ENCODE results near the gene HSPA12B.

Gene HSPA12B

DNA sequence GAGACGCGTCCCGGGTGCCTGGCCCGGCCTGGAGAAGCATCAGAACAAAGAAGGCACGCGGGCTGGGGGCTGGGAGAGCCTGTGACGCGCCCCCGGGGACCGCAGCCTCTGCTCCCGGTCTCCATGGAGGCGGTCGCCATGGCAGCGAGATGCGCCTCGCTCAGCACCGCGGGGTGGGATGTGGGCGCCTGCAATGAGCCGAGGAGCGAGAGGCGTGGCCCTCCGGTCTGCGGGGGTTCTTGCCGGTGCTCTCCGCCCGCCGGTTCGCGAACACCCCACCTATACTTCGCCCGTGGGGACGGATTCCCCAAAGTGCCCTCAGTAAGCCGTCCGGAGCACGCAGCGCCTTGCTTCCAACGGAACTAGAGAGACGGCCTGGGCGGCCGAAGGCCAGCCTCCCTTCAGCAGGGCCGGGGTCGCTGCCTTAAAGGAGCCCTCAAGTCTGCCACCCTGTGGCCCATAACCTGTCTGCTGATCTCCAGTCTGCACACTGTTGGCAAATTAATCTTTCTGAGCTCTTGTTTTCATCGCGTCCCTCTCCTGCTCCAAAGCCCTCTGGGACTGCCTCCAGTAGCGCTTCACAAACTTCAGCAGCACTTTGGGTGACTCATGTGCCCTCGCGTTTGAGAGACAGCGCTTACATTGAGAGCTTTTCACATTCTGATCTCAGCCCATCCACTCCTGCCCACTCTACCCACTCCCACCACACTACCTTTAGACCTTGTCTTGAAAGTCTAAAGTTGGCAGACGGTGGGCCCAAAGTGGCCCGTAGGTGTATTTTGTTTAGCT, 36.1 kb downstream of the HSPA12B start:
- peaks cover 13% of the 10 kb centered on the region for H3K4me1 ChIP-seq (ENCODE audit: control insufficient read depth, insufficient read depth, low read length, poor library complexity, severe bottlenecking)
- H3K36me3 ChIP-seq (ENCODE audit: control insufficient read depth, insufficient read depth, low read length), result no peaks in the 10 kb centered on the region
- H3K27ac ChIP-seq (ENCODE audit: low read depth, low read length, severe bottlenecking), result peak overlapping the region; percentile 97
- H3K4me3 ChIP-seq (ENCODE audit: extremely low read depth, insufficient read depth, low read length, poor library complexity, severe bottlenecking), result peak overlapping the region; percentile 70
- no peaks in the 10 kb centered on the region for H3K9me3 ChIP-seq (ENCODE audit: control insufficient read depth, low read length)
- 1% methylated on average over 46 to 48 of the region's 51 CpGs for WGBS, 2 experiments (ENCODE audit: insufficient coverage in 2 of 2)

DNA sequence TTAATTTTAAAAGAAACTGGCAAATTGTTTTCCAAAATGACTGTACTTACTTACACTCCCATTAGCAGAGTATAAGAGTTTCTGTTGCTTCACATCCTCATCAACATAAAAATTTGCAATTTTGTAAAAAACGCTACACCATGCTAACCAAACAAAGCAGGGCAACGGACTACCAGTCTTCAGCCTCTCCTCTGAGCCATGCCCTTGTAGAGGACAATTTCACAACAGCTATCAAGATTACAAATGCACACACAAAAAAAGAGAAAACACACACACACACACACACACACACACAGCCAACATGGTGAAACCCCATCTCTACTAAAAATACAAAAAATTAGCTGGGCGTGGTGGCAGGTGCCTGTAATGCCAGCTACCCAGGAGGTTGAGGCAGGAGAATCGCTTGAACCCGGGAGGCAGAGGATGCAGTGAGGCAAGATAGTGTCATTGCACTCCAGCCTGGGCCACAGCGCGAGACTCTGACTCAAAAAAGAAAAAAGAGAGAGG, 39.1 kb downstream of the HSPA12B start:
- WGBS, 2 experiments (ENCODE audit: insufficient coverage in 2 of 2), result 84 to 86% methylated on average over 4 to 5 of the region's 7 CpGs
- Histone ChIP-seq H3K4me1 (ENCODE audit: control insufficient read depth, insufficient read depth, low read length, poor library complexity, severe bottlenecking) (peaks cover 8% of the 10 kb centered on the region), H3K36me3 (ENCODE audit: control insufficient read depth, insufficient read depth, low read length) (no peaks in the 10 kb centered on the region), H3K9me3 (ENCODE audit: control insufficient read depth, low read length) (no peaks in the 10 kb centered on the region), H3K4me3 (ENCODE audit: extremely low read depth, insufficient read depth, low read length, poor library complexity, severe bottlenecking) (no peak overlapping the region), H3K27ac (ENCODE audit: low read depth, low read length, severe bottlenecking) (no peak overlapping the region)

DNA sequence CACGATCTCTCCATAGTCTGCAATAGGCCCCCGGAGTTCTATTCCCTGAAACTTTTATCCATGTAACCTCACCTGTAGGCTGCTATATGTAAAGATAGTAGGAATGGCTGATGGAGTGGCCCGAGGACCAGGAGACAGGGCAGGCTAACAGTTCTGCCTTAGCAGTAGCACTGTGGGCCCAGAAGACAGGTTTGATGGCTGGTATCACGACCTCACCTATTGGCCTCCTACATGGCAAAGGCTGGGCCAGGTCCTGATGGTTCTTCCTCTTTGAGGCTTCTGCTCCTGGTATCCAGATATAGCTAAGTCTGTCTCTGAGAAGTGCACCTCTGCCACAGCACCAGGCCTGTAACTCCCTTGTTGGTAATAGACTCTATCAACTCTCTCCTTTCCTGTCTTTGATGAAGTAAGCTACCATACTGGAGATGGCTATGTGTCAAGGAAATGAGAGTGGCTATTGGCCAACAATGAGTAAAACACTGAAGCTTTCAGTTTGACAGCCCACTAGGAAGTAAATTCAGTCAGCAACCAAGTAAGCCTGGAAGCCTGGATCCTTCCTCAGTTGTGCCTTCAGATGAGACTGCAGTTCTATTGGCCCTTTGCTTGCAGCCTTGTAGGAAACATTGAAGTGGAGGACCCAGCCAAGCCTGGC, 43.1 kb downstream of the HSPA12B start:
- peaks cover 4% of the 10 kb centered on the region for H3K4me1 ChIP-seq (ENCODE audit: control insufficient read depth, insufficient read depth, low read length, poor library complexity, severe bottlenecking)
- no peak overlapping the region for H3K4me3 ChIP-seq (ENCODE audit: extremely low read depth, insufficient read depth, low read length, poor library complexity, severe bottlenecking)

DNA sequence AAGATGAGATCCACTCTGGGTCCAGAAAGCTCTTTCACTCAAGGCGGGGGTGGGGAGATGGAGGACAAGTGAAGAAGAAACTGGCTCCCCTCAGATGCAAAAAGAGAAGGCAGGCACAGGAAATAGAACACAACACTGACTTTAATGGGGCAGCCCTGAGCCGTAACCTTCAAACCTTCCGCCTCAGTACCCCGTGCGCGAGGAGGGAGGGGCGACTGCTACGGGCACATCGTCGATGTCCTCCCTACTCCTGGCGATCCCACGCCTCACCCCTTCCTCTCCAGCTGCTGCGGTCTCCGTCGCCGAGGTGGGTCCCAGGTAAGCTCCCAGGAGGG, 44.9 kb downstream of the HSPA12B start:
- 27 to 35% methylated on average over 8 to 14 of the region's 16 CpGs for WGBS, 2 experiments (ENCODE audit: insufficient coverage in 2 of 2)
- H3K4me3 ChIP-seq (ENCODE audit: extremely low read depth, insufficient read depth, low read length, poor library complexity, severe bottlenecking), result peak overlapping the region; percentile 30
- H3K4me1 ChIP-seq (ENCODE audit: control insufficient read depth, insufficient read depth, low read length, poor library complexity, severe bottlenecking), result peaks cover 4% of the 10 kb centered on the region
- no peaks in the 10 kb centered on the region for H3K9me3 ChIP-seq (ENCODE audit: control insufficient read depth, low read length)
- peaks cover under 1% of the 10 kb centered on the region for H3K36me3 ChIP-seq (ENCODE audit: control insufficient read depth, insufficient read depth, low read length)
- H3K27ac ChIP-seq (ENCODE audit: low read depth, low read length, severe bottlenecking), result no peak overlapping the region

More for the DNA sequence above, 43.1 kb downstream of the HSPA12B start:
- WGBS, 2 experiments (ENCODE audit: insufficient coverage in 2 of 2), result 70 to 71% methylated on average over 1 to 2 of the region's 4 CpGs
- H3K36me3 ChIP-seq (ENCODE audit: control insufficient read depth, insufficient read depth, low read length), result no peaks in the 10 kb centered on the region
- H3K9me3 ChIP-seq (ENCODE audit: control insufficient read depth, low read length), result no peaks in the 10 kb centered on the region
- H3K27ac ChIP-seq (ENCODE audit: low read depth, low read length, severe bottlenecking), result no peak overlapping the region

DNA sequence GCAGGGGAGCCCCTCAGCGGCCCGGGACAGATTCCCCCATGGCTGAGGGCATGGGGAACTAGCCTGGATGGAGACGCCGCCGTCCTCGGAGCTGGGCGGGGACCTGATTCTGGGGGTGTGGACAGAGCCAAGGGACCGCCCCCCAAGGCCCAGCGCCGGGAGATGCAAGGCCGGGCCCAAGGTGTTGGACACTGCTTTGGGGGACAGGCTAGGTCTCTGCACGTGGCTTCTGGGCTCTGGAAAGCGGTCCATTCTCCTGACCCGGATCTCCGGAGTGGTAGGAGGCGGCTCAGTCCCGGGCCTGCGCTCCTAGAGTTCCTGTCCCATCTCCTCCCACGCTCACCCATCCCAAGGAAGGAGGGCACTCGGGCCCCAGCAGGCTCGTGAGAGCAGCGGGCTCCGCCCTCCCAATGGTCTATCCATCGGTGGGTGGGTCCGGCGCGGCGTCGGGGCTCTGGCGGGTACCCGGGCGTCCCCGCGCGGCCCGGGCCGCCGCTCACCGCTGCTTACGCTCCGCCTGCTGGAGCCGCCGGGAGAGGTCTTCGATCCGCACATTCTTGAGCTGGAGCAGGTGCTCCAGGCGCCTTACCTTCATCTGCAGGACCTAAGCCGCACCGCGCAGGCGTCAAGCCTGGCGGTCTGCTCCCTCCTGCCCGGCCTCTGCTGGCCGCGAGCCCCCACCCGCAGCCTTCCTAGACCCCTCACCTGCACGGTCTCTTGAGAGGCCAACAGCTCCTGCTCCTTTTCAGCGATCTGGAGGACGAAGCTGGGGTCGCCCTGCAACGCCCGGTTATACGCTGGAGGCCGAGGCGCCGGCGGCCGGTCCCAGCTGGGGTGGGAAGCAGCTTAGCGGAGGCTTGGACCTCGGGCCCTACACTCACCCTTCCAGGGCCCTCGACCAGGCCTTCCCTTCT, 45.5 kb downstream of the HSPA12B start:
- 2 to 3% methylated on average over 57 to 65 of the region's 70 CpGs for WGBS, 2 experiments (ENCODE audit: insufficient coverage in 2 of 2)
- Histone ChIP-seq H3K36me3 (ENCODE audit: control insufficient read depth, insufficient read depth, low read length) (peaks cover 5% of the 10 kb centered on the region), H3K4me1 (ENCODE audit: control insufficient read depth, insufficient read depth, low read length, poor library complexity, severe bottlenecking) (peaks cover 4% of the 10 kb centered on the region), H3K4me3 (ENCODE audit: extremely low read depth, insufficient read depth, low read length, poor library complexity, severe bottlenecking) (peak overlapping the region; percentile 30), H3K27ac (ENCODE audit: low read depth, low read length, severe bottlenecking) (no peak overlapping the region), H3K9me3 (ENCODE audit: control insufficient read depth, low read length) (no peaks in the 10 kb centered on the region)

DNA sequence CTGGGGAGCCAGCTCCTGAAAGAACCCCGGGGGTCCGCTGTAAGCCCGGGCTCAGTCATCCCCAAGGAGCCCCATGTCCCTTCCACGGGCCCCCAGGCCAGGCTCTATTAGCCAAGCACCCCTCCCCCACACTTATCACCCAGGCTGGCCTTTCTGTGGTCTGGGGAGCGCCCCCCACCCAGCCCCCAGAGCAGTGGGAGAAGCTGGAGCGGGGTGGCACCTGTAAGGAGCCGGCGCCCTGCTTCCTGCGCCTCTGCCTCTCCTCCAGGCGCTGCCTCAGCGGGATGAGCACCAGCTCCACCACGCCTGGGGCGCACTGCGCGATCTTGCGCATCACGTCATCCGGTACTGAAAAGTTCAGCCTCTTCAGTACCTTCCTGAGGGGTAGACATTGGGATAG, 46.5 kb downstream of the HSPA12B start:
- Histone ChIP-seq H3K9me3 (ENCODE audit: control insufficient read depth, low read length) (no peaks in the 10 kb centered on the region), H3K4me3 (ENCODE audit: extremely low read depth, insufficient read depth, low read length, poor library complexity, severe bottlenecking) (no peak overlapping the region), H3K4me1 (ENCODE audit: control insufficient read depth, insufficient read depth, low read length, poor library complexity, severe bottlenecking) (peaks cover 6% of the 10 kb centered on the region), H3K27ac (ENCODE audit: low read depth, low read length, severe bottlenecking) (no peak overlapping the region), H3K36me3 (ENCODE audit: control insufficient read depth, insufficient read depth, low read length) (peaks cover 9% of the 10 kb centered on the region)
- 88 to 89% methylated on average over 14 to 16 of the region's 18 CpGs for WGBS, 2 experiments (ENCODE audit: insufficient coverage in 2 of 2)

DNA sequence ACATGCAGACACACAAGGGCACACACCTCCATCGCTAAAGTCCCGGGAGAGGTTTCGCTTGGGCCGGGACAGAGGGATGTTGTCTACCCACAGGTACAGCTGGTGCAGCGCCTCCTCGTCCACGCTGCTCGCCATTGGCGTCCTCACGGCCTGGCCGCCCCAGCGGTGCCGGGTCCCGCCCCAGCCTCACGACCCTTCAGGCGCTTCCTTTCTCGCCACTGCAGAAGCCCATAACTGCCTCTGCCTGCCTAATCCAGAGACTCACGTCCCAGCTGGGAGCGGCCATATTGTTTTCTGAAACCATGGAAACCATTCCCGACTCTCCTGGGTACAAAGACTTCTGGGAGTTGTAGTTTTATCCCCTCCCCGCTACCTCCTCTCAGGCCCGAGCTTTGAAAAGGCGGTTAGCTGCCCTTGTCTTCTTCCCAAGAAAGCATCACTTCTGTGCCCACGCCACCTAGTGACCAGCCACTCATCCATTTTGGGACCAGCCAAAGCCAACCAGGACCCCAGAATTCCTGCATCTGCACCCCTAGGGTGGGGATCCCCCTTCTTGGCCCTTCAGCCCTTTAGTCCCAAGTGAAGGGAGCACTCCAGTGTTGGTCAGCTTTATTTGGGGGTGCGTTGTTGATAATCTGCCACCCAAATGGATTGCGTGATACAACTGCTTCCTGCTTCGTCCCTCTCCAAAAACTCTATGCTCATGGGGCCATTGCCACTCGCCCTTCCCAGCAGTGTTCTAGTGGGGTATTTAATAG, 48.8 kb downstream of the HSPA12B start, which contains the start of gene SPEF1:
TSS of gene SPEF1 (minus strand) at position 296 of the 758 bp plus-strand sequence. CDS start at position 135, 161 bp downstream.
- Histone ChIP-seq H3K4me1 (ENCODE audit: control insufficient read depth, insufficient read depth, low read length, poor library complexity, severe bottlenecking) (peaks cover 13% of the 10 kb centered on the region), H3K27ac (ENCODE audit: low read depth, low read length, severe bottlenecking) (no peak within 1 kb of the TSS), H3K36me3 (ENCODE audit: control insufficient read depth, insufficient read depth, low read length) (peaks cover 24% of the 10 kb centered on the region), H3K4me3 (ENCODE audit: extremely low read depth, insufficient read depth, low read length, poor library complexity, severe bottlenecking) (peak within 1 kb of the TSS; percentile 29), H3K9me3 (ENCODE audit: control insufficient read depth, low read length) (no peaks in the 10 kb centered on the region)
- WGBS, 2 experiments (ENCODE audit: insufficient coverage in 2 of 2), result 8 to 10% methylated on average over 24 to 26 of the region's 28 CpGs

DNA sequence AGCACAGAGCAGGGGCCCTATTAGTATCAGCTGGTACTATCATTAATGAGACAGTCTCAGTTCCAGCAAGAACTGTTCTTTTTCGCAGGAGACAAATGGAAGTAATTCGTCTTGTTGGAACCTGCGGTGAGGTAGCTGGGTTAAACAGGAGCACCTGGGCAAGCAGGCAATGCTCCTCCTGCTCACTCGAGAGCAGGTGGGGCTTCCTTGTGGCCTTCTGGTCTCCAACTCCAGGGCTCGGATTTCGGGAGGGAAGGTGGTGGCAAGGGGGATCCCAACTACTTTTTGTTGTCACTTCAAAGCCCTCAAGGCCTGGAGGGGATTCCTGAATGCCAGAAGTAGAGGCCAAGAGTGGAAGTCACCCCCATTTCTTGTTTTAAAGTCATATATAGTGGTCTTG, 50.1 kb downstream of the HSPA12B start:
- H3K36me3 ChIP-seq (ENCODE audit: control insufficient read depth, insufficient read depth, low read length), result peaks cover 24% of the 10 kb centered on the region
- H3K27ac ChIP-seq (ENCODE audit: low read depth, low read length, severe bottlenecking), result no peak overlapping the region
- H3K9me3 ChIP-seq (ENCODE audit: control insufficient read depth, low read length), result no peaks in the 10 kb centered on the region
- no peak overlapping the region for H3K4me3 ChIP-seq (ENCODE audit: extremely low read depth, insufficient read depth, low read length, poor library complexity, severe bottlenecking)
- H3K4me1 ChIP-seq (ENCODE audit: control insufficient read depth, insufficient read depth, low read length, poor library complexity, severe bottlenecking), result peaks cover 13% of the 10 kb centered on the region
- WGBS, 2 experiments (ENCODE audit: insufficient coverage in 2 of 2), result 98 to 100% methylated on average over 3 to 4 of the region's 6 CpGs

DNA sequence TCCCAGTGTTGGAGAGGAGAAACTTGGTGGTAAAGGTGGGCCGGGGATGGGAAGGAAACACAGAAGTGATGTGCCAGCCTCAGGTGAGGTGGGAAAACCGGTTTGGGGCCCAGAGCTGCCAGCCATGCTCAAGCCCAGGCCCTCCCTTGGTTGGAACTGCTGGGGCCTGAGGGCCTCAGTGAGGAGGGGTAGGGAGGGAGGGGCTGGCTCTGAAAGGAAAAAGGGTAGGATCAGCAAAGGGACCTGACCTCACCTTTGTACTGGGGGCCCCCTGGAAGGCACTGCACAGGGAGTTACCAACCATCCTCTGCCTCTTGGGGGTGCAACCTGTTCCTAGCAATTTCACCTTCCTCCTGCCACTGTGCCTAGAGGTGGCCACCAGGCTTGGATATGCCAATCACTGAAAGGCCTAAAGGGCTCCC, 50.6 kb downstream of the HSPA12B start:
- H3K27ac ChIP-seq (ENCODE audit: low read depth, low read length, severe bottlenecking), result no peak overlapping the region
- H3K4me1 ChIP-seq (ENCODE audit: control insufficient read depth, insufficient read depth, low read length, poor library complexity, severe bottlenecking), result peaks cover 12% of the 10 kb centered on the region
- H3K4me3 ChIP-seq (ENCODE audit: extremely low read depth, insufficient read depth, low read length, poor library complexity, severe bottlenecking), result no peak overlapping the region
- peaks cover 24% of the 10 kb centered on the region for H3K36me3 ChIP-seq (ENCODE audit: control insufficient read depth, insufficient read depth, low read length)
- H3K9me3 ChIP-seq (ENCODE audit: control insufficient read depth, low read length), result no peaks in the 10 kb centered on the region
- WGBS, 2 experiments (ENCODE audit: insufficient coverage in 2 of 2), result 86 to 100% methylated on average over 1 of the region's 2 CpGs
